Left colon (tissue), 2 donors: ENCODE results near the gene POTEB2. TPM values are rescaled to one million over a fixed set of nuclear protein-coding genes. Genes with fewer than 3 reads are reported as not detected.
"Not testable (repeated sequence)": the region's sequence is repeated elsewhere in the genome, so short reads cannot be mapped to it uniquely, and the experiment has no call there.

Source experiments
- ATAC-seq: fragments of 200-7000 bp; cut with Tn5 transposase; one replicate; pipeline ENCODE4 v1.9.1; 2020; ENCODE audit warnings: mild to moderate bottlenecking, moderate library complexity
- DNase-seq, 2 donors: peaks; one replicate each; pipeline ENCODE4 v3.0.0-alpha.2; 2020
- intact Hi-C, 2 donors: fragments of 100-400 bp; cut with DNase I in 1 of 2; cut with micrococcal nuclease in 1 of 2; formaldehyde crosslinking; loops; one replicate each; pipeline versions ENCODE4 v1.11.2 to v1.14.0; 2022; cut with DNase I, micrococcal nuclease
- long read RNA-seq: library from polyadenylated mRNA; unstranded; transcript quantifications from one replicate; pipeline ENCODE4 v2.0.0, GENCODE V29; 2021
- microRNA-seq, 2 donors: library from miRNA; unstranded; fragments of <30 nt; microRNA quantifications; one replicate each; pipeline versions ENCODE4 v1.1.0 to v1.2.0, GENCODE V29; 2020
- total RNA-seq, 2 donors: library from RNA; stranded (reverse); fragmentation: NEBNext Ultra II Directional; extraction: Animal tissue kit (Norgen Biotek cat#: 25700); gene quantifications; one replicate each; pipeline ENCODE4 v1.2.1, GENCODE V29; 2021
- donor health status: DM: no; HTN: no; CAD: no.
- donor health status: DM: yes; HTN: yes; CAD: no.

The POTEB2 gene
- not detected for total RNA-seq
- long read RNA-seq = 0 reads

GRCh38 chr15:20866214-20866613, at the start of gene POTEB2:
Gene POTEB2 (minus strand): TSS chr15:20866314. CDS start chr15:20866281, 33 bp downstream.
- DNase-seq, intact Hi-C loops: not testable (repeated sequence)

GRCh38 chr15:20879916-20880315, 13.8 kb upstream of the POTEB2 start:
- intact Hi-C loops, ATAC-seq, DNase-seq: not testable (repeated sequence)

More at GRCh38 chr15:20866214-20866613, at the start of gene POTEB2:
- ATAC-seq = not testable (repeated sequence)

- intact Hi-C loops, ATAC-seq, DNase-seq: not testable (repeated sequence)
Observed at GRCh38 chr15:20878464-20878863, 12.3 kb upstream of the POTEB2 start.

- intact Hi-C loops, ATAC-seq: not testable (repeated sequence)
Observed at GRCh38 chr15:20877819-20878218, 11.7 kb upstream of the POTEB2 start.

More at GRCh38 chr15:20877819-20878218, 11.7 kb upstream of the POTEB2 start:
- not testable (repeated sequence) for DNase-seq

Small RNA genes within 50 kb of the gene (microRNA-seq; reads per million reads assigned to microRNA genes)
- gene MIR3118-2 = 0 reads per million in 2 donors
